ENCODE results near the gene ATXN2L. TPM values are rescaled to one million over a fixed set of nuclear protein-coding genes. Genes with fewer than 3 reads are reported as not detected.
A peak's percentile ranks its signal among the peaks of the same experiment; 100 is the strongest.

ATXN2L gene
- total RNA-seq, 3 donors from 2014 or later: 43.8 to 62.6 (median 58.1) TPM

DNA sequence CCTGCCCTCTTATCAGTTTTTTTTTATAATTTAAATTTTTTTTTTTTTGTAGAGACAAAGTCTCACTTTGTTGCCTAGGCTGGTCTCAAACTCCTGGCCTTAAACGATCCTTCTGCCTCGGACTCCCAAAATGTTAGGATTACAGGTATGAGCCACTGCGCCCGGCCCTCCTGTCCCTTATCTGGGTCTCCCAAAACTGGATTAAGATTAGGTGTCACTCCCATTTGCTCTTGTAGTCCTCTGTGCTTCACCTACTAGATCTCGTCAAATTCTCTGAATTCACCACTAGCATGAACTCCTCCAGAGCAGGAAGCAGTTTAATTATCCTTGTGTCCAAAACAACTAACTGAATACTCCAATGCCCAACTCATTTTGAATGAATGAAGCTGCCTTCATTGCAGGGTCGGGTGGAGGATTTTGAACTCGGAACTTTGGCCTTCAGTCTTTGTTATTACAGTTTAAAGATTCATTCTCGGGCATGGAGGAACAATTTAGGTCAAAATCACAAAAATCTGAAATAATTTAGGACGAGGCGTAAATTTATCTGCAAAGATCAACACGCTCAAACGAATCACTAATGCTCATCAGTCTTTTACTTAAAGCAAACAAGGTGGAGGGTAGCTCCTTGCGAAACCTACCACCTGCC, 802 bp upstream of the ATXN2L start:
- Histone ChIP-seq H3K36me3 (no peaks in the 10 kb centered on the region), H3K27ac (peak overlapping the region; percentile 99 to 100), H3K4me3 (peak overlapping the region; percentile 99 to 100 (median 100)), H3K9me3 (no peaks in the 10 kb centered on the region), H3K4me1 (no peaks in the 10 kb centered on the region), H3K27me3 (no peaks in the 10 kb centered on the region)
- TF ChIP-seq POLR2AphosphoS5 (IDR thresholded peaks at IDR 0.05) (no peak), POLR2A (IDR thresholded peaks at IDR 0.05) (no peak)
- no peak for DNase-seq (ENCODE audit: low spot score in 2 of 2)
- intact Hi-C loops (cut with DNase I; ENCODE audit: low total_unique reads): no loop called here

- Histone ChIP-seq H3K4me1 (no peaks in the 10 kb centered on the region), H3K9me3 (no peaks in the 10 kb centered on the region), H3K4me3 (peak overlapping the region; percentile 99 to 100 (median 100)), H3K27me3 (no peaks in the 10 kb centered on the region), H3K27ac (peak overlapping the region; percentile 99 to 100), H3K36me3 (no peaks in the 10 kb centered on the region)
- intact Hi-C loops (cut with DNase I; ENCODE audit: low total_unique reads): no loop called here
- TF ChIP-seq CTCF (IDR thresholded peaks at IDR 0.05) (no peak), POLR2AphosphoS5 (IDR thresholded peaks at IDR 0.05) (no peak), POLR2A (IDR thresholded peaks at IDR 0.05) (peak; percentile 6)
- DNase-seq (ENCODE audit: low spot score in 2 of 2): no peak
Measured at GRCh38 chr16:28823291-28823872, 583 bp downstream of the ATXN2L start.

GRCh38 chr16:28823873-28824716, 1.3 kb downstream of the ATXN2L start:
- Histone ChIP-seq H3K36me3 (no peaks in the 10 kb centered on the region), H3K4me1 (no peaks in the 10 kb centered on the region), H3K27me3 (no peaks in the 10 kb centered on the region), H3K9me3 (no peaks in the 10 kb centered on the region), H3K27ac (peak overlapping the region; percentile 99 to 100), H3K4me3 (peak overlapping the region; percentile 99 to 100 (median 100))
- TF ChIP-seq POLR2A (IDR thresholded peaks at IDR 0.05) (no peak), POLR2AphosphoS5 (IDR thresholded peaks at IDR 0.05) (peak; percentile 72 to 91 (median 76)), CTCF (IDR thresholded peaks at IDR 0.05) (peak; percentile 29 to 40 (median 40))
- intact Hi-C loops (cut with DNase I; ENCODE audit: low total_unique reads): no loop called here
- DNase-seq (ENCODE audit: low spot score in 2 of 2): peak; percentile 96 to 97

- no peaks in the 10 kb centered on the region for H3K27me3 ChIP-seq
- DNase-seq (ENCODE audit: low spot score in 2 of 2): no peak
- H3K4me3 ChIP-seq: peak overlapping the region; percentile 99 to 100 (median 100)
- intact Hi-C loops (cut with DNase I; ENCODE audit: low total_unique reads): no loop called here
- TF ChIP-seq POLR2A (IDR thresholded peaks at IDR 0.05) (no peak), CTCF (IDR thresholded peaks at IDR 0.05) (no peak), POLR2AphosphoS5 (IDR thresholded peaks at IDR 0.05) (no peak)
- H3K9me3 ChIP-seq: no peaks in the 10 kb centered on the region
- no peaks in the 10 kb centered on the region for H3K4me1 ChIP-seq
- peak overlapping the region; percentile 99 to 100 for H3K27ac ChIP-seq
- H3K36me3 ChIP-seq: no peaks in the 10 kb centered on the region
Measured at GRCh38 chr16:28824717-28824973, 1.8 kb downstream of the ATXN2L start.

DNA sequence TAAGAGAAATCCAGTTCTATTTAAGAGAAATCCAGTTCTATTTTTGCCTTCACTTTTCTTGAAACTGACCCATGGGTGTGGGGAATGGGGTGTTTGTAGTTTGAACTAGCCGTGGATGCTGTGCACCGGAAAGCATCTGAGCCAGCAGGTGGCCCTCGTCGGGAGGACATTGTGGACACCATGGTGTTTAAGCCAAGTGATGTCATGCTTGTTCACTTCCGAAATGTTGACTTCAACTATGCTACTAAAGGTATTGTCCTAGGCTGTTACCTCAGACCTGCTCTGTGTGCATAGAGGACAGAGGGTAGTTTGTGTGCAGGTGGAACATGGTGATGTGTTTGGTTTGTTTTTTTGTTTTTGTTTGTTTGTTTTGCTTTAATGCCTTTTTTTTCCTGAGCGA, 3.3 kb downstream of the ATXN2L start:
- no peaks in the 10 kb centered on the region for H3K36me3 ChIP-seq
- DNase-seq (ENCODE audit: low spot score in 2 of 2): no peak
- no peak overlapping the region for H3K4me3 ChIP-seq
- TF ChIP-seq POLR2A (IDR thresholded peaks at IDR 0.05) (no peak), POLR2AphosphoS5 (IDR thresholded peaks at IDR 0.05) (no peak), CTCF (IDR thresholded peaks at IDR 0.05) (no peak)
- intact Hi-C loops (cut with DNase I; ENCODE audit: low total_unique reads): no loop called here
- H3K27ac ChIP-seq: no peak overlapping the region
- no peaks in the 10 kb centered on the region for H3K4me1 ChIP-seq
- H3K9me3 ChIP-seq: no peaks in the 10 kb centered on the region
- no peaks in the 10 kb centered on the region for H3K27me3 ChIP-seq

Measured in breast epithelium (tissue), 4 donors.